Naive B cell (primary cell): ENCODE results near the gene ZNF512. TPM values are rescaled to one million over a fixed set of nuclear protein-coding genes. Genes with fewer than 3 reads are reported as not detected.
"Not testable (repeated sequence)": the region's sequence is repeated elsewhere in the genome, so short reads cannot be mapped to it uniquely, and the experiment has no call there.

ENCODE experiments used
- ATAC-seq, 2 donors: fragments of 150-1000 bp; cut with Tn5 transposase; 2 replicates each; pipeline ENCODE4 v1.10.0; 2021; ENCODE audit warnings: low read depth in 2 of 2, mild to moderate bottlenecking in 2 of 2, moderate library complexity in 2 of 2
- DNase-seq: peaks from one replicate; pipeline ENCODE4 v3.0.0; 2022
- H3K27ac Mint-ChIP-seq, 6 donors: one replicate each; pipeline ENCODE4 v1.8.0; 2020 to 2022; ENCODE audit warnings: mild to moderate bottlenecking in 6 of 6, mixed read lengths in 6 of 6, moderate library complexity in 5 of 6, inconsistent platforms in 2 of 6
- H3K27me3 Mint-ChIP-seq, 3 donors: one replicate each; pipeline ENCODE4 v1.8.0; 2021 to 2022; ENCODE audit warnings: mixed read lengths in 3 of 3, mild to moderate bottlenecking in 1 of 3
- H3K36me3 Mint-ChIP-seq, 2 donors: one replicate each; pipeline ENCODE4 v1.8.0; 2020 to 2022; ENCODE audit warnings: mixed read lengths in 2 of 2, inconsistent platforms in 1 of 2, mild to moderate bottlenecking in 1 of 2
- H3K4me1 Mint-ChIP-seq, 3 donors: one replicate each; pipeline ENCODE4 v1.8.0; 2020 to 2022; ENCODE audit warnings: mixed read lengths in 3 of 3, inconsistent platforms in 1 of 3, mild to moderate bottlenecking in 1 of 3, moderate library complexity in 1 of 3
- H3K4me3 Mint-ChIP-seq, 8 donors: one replicate each; pipeline ENCODE4 v1.8.0; 2020 to 2022; ENCODE audit warnings: mild to moderate bottlenecking in 8 of 8, mixed read lengths in 8 of 8, moderate library complexity in 8 of 8, inconsistent platforms in 2 of 8
- H3K9me3 Mint-ChIP-seq, 7 donors: one replicate each; pipeline ENCODE4 v1.8.0; 2020 to 2022; ENCODE audit warnings: mixed read lengths in 7 of 7, mild to moderate bottlenecking in 5 of 7, inconsistent platforms in 2 of 7, moderate library complexity in 1 of 7
- polyA plus RNA-seq, 6 donors: library from polyadenylated mRNA; unstranded; fragments of 300-500 nt; fragmentation: Illumina TruSeq; gene quantifications; one replicate each; pipeline ENCODE4 v1.2.3, GENCODE V29; 2021; ENCODE audit warnings: low read depth in 6 of 6

ZNF512 gene
- polyA plus RNA-seq, 6 donors from 2014 or later = 28.0 to 42.1 (median 36.0) TPM

DNA sequence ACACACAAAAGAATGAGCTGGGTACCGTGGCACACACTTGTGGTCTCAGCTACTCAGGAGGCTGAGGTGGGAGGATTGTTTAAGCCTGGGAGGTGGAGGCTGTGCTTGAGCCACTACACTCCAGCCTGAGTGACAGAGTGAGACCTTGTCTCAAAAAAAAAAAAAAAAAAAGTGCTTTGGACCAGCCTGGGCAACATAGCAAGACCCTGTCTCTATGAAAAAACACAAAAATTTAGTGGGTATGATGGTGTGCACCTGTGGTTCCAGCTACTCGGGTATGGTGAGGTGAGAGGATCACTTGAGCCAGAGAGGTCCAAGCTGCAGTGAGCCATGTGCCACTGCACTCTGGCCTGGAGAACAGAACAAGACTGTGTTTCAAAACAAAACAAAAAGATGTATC is 10.4 kb downstream of the ZNF512 start:
- H3K9me3 Mint-ChIP-seq = peaks cover 4 to 48% (median 38%) of the 10 kb centered on the region in 7 donors
- H3K27me3 Mint-ChIP-seq = no peaks in the 10 kb centered on the region
- H3K4me3 Mint-ChIP-seq = no peak overlapping the region
- ATAC-seq (no peak), DNase-seq (no peak)
- peaks cover 30 to 35% of the 10 kb centered on the region in 2 donors for H3K36me3 Mint-ChIP-seq
- no peak overlapping the region for H3K27ac Mint-ChIP-seq
- peaks cover 17 to 33% (median 22%) of the 10 kb centered on the region in 3 donors for H3K4me1 Mint-ChIP-seq

DNA sequence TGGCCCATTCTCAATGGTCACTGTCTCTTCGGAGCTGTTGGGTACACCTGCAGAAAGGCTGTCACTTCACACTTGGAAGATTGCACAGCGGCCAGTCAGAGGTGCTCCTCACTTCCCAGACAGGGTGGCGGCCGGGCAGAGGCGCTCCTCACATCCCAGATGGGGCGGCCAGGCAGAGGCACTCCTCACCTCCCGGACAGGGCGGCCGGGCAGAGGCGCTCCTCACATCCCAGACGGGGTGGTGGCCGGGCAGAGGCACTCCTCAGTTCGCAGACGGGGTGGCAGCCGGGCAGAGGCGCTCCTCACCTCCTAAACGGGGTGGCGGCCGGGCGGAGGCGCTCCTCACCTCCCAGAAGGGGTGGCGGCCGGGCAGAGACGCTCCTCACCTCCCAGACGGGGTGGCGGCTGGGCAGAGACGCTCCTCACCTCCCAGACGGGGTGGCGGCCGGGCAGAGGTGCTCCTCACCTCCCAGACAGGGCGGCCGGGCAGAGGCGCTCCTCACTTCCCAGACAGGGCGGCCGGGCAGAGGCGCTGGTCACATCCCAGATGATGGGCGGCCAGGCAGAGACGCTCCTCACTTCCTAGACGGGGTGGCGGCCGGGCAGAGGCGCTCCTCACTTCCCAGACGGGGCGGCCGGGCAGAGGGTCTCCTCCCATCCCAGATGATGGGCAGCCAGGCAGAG is 11.3 kb downstream of the ZNF512 start:
- ATAC-seq, H3K27me3 Mint-ChIP-seq, DNase-seq, H3K4me3 Mint-ChIP-seq: not testable (repeated sequence)
- peaks cover 32 to 36% of the 10 kb centered on the region in 2 donors for H3K36me3 Mint-ChIP-seq
- peaks cover 23 to 33% (median 25%) of the 10 kb centered on the region in 3 donors for H3K4me1 Mint-ChIP-seq
- peak overlapping the region in 1 of 6 donors; percentile 87 for H3K27ac Mint-ChIP-seq
- H3K9me3 Mint-ChIP-seq = peaks cover 4 to 48% (median 35%) of the 10 kb centered on the region in 7 donors

DNA sequence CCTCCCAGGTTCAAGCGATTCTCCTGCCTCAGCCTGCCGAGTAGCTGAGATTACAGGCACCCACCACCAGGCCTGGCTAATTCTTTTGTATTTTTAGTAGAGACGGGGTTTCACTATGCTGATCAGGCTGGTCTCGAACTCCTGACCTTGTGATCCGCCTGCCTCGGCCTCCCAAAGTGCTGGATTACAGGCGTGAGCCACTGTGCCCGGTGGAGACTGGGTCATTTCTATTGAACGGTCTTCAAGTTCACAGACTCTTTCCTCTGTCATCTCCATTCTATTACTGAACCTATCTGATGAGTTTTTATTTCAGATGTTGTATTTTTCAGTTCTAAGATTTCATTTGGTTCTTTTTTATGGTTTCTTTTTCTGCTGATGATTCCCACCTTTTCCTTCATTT is 12.6 kb downstream of the ZNF512 start:
- DNase-seq, H3K27me3 Mint-ChIP-seq, ATAC-seq: not testable (repeated sequence)
- Mint-ChIP-seq H3K4me3 (peak overlapping the region in 1 of 8 donors; percentile 0), H3K4me1 (peaks cover 29 to 38% (median 29%) of the 10 kb centered on the region in 3 donors), H3K36me3 (peaks cover 30 to 32% of the 10 kb centered on the region in 2 donors), H3K27ac (peak overlapping the region in 1 of 6 donors; percentile 38), H3K9me3 (peaks cover 0 to 37% (median 23%) of the 10 kb centered on the region in 7 donors)

DNA sequence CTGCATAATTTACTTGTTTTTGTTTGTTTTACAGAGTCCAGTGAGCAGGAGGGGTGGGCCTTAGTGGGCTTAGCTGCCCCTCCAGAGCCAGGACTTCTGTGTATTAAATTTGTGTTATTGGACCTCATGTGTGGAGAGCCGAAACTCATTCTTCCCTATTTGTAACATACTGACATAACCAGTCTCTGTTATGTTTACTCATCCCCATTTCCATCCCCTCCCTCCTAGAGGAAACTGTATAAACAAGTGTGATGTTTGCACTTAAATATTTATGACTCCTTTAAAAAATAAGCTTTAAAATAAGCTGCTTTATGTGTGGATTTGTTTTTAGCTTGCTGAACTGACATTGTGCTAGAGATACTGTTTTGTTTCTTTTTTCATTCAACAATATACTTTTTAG is 13.8 kb downstream of the ZNF512 start:
- peaks cover 0 to 31% (median 17%) of the 10 kb centered on the region in 7 donors for H3K9me3 Mint-ChIP-seq
- no peak overlapping the region for H3K27ac Mint-ChIP-seq
- H3K4me1 Mint-ChIP-seq = peaks cover 29 to 38% (median 32%) of the 10 kb centered on the region in 3 donors
- H3K27me3 Mint-ChIP-seq = no peaks in the 10 kb centered on the region
- H3K36me3 Mint-ChIP-seq = peaks cover 33% of the 10 kb centered on the region in 2 donors
- no peak for DNase-seq
- ATAC-seq = no peak
- H3K4me3 Mint-ChIP-seq = no peak overlapping the region

DNA sequence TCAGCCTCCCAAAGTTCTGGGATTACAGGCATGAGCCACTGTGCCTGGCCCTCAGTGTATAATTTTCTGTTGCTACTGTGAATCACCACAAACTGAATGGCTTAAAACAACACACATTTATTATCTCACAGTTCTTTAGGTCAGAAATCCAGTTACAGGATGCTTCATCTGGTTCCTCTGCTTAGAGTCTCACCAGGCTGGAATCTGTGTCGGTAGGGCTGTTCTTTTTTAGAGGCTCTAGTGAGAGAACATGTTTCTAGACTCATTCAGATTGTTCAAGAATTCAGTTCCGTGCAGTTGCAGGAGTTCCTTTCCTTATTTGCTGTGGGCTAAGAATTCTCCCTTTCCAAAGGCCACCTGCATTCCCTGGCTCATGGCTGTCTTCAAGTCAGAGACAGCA is 23.8 kb downstream of the ZNF512 start:
- Mint-ChIP-seq H3K36me3 (peaks cover 33 to 51% of the 10 kb centered on the region in 2 donors), H3K9me3 (no peaks in the 10 kb centered on the region), H3K4me1 (peaks cover 0 to 6% (median 2%) of the 10 kb centered on the region in 3 donors), H3K4me3 (no peak overlapping the region), H3K27ac (no peak overlapping the region), H3K27me3 (no peaks in the 10 kb centered on the region)
- DNase-seq (no peak), ATAC-seq (no peak)

DNA sequence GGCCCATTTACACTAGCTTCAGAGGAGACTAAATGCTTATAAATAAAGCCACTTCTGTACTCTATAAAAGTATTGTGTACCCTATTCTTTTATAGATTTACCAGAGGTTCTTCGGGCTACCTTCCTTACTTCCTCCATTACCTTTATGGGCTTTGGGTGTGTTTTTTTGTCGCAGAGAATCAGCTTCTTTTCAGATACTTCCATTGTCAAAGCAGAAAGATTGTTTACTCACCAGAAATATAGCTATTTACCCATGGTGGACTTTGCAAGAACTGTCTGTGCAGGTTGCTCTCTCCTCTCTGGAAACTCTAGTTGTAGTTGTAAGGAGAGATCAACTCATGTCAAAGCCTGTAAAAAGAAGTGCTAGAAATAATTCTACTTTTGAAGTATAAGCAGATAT is 31.1 kb downstream of the ZNF512 start:
- Mint-ChIP-seq H3K9me3 (no peaks in the 10 kb centered on the region), H3K4me1 (peaks cover 0 to 4% (median 2%) of the 10 kb centered on the region in 3 donors), H3K36me3 (peaks cover 32 to 42% of the 10 kb centered on the region in 2 donors), H3K27me3 (no peaks in the 10 kb centered on the region), H3K4me3 (no peak overlapping the region), H3K27ac (no peak overlapping the region)
- DNase-seq (no peak), ATAC-seq (no peak)

DNA sequence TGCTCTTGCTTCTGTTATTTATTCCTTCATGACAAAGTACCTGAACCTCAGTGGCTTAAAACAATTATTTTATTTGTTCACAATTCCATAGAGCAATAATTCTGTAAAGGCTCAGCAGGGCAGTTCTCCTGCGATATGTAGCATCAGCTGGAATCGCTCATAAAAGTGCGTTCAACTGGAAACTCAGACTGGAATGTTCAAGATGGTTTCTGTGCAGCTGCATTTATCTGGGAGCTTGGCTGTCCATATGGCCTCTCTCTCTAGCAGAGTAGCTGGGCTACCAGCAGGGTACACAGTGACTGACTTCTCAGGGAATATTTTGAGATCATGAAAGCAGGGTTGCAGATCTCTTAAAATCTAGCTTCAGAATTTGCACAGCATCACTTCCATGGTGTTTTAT is 32.5 kb downstream of the ZNF512 start:
- no peaks in the 10 kb centered on the region for H3K27me3 Mint-ChIP-seq
- no peak overlapping the region for H3K4me3 Mint-ChIP-seq
- no peaks in the 10 kb centered on the region for H3K9me3 Mint-ChIP-seq
- H3K36me3 Mint-ChIP-seq = peaks cover 32 to 48% of the 10 kb centered on the region in 2 donors
- peak overlapping the region in 1 of 6 donors; percentile 28 for H3K27ac Mint-ChIP-seq
- no peak for ATAC-seq
- DNase-seq = no peak
- H3K4me1 Mint-ChIP-seq = peaks cover 0 to 4% (median 2%) of the 10 kb centered on the region in 3 donors

DNA sequence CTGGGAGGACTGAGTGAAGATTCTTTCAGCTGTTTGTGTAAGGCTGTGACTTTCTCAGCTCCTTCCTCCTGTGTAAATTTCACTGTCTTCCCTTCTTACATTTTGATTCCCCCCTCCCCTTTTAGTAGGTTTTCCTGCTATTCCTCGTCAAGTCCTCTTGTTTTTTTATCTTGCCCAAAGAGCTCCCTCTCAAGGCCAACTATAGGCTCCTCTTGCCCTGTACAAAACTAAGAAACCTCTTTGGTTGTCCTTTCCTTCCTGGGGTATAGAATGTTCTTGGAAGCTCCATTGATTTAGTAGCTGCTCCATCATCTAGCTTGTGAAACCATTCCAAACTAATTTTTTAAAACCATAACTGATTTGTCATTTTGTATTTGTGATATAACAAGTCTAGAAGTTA is 38.7 kb downstream of the ZNF512 start:
- ATAC-seq = no peak
- Mint-ChIP-seq H3K27me3 (no peaks in the 10 kb centered on the region), H3K36me3 (peaks cover 45 to 52% of the 10 kb centered on the region in 2 donors), H3K4me1 (peaks cover 0 to 4% (median 0%) of the 10 kb centered on the region in 3 donors), H3K4me3 (no peak overlapping the region), H3K27ac (no peak overlapping the region), H3K9me3 (no peaks in the 10 kb centered on the region)
- DNase-seq = no peak

DNA sequence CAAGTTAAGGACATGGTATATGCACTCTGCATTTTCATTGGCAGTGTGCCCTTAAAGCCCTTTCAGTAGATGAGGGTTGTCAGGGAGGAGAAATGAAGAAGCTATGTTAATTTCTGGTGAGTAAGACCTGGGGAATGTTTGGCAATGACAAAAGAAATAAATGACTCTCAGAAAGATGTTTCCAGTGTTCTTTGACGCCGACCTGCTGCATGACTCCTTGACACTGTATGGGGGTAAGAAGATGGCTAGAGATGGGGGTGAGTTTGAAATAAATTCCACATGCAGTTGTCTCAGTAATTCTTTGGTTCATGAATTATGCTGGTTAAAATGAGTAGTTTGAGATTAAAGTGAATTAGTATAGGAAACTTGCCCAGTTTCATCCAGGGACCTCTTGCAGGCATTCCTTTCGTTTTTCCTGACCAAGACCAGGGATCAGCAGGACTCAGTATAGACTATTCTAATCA is 40.1 kb downstream of the ZNF512 start:
- DNase-seq (no peak), ATAC-seq (no peak)
- peaks cover 6 to 10% (median 6%) of the 10 kb centered on the region in 3 donors for H3K4me1 Mint-ChIP-seq
- no peaks in the 10 kb centered on the region for H3K9me3 Mint-ChIP-seq
- H3K4me3 Mint-ChIP-seq = no peak overlapping the region
- H3K27me3 Mint-ChIP-seq = no peaks in the 10 kb centered on the region
- no peak overlapping the region for H3K27ac Mint-ChIP-seq
- H3K36me3 Mint-ChIP-seq = peaks cover 36 to 43% of the 10 kb centered on the region in 2 donors

DNA sequence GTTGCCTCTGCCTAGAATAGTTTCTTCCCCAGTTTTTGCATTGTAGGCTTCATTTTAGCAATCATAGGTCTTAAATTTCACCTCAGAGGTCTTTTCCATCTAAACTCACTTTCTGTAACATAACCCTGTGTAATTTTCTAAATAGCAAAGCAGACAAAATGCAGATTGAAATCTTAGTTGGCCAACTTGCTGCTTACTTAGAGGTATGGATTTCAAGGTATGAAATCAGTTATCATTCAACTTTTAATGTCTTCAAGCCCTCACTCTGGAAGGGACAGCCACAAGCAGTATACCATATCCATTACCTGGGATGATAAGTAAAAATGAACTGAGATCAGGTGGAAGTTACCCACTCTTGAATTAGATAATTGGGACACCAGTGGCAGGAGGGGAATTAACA is 42.1 kb downstream of the ZNF512 start:
- H3K9me3 Mint-ChIP-seq = no peaks in the 10 kb centered on the region
- DNase-seq (no peak), ATAC-seq (no peak)
- no peak overlapping the region for H3K27ac Mint-ChIP-seq
- H3K4me1 Mint-ChIP-seq = peaks cover 6 to 10% (median 8%) of the 10 kb centered on the region in 3 donors
- peaks cover 28 to 35% of the 10 kb centered on the region in 2 donors for H3K36me3 Mint-ChIP-seq
- H3K27me3 Mint-ChIP-seq = no peaks in the 10 kb centered on the region
- no peak overlapping the region for H3K4me3 Mint-ChIP-seq

DNA sequence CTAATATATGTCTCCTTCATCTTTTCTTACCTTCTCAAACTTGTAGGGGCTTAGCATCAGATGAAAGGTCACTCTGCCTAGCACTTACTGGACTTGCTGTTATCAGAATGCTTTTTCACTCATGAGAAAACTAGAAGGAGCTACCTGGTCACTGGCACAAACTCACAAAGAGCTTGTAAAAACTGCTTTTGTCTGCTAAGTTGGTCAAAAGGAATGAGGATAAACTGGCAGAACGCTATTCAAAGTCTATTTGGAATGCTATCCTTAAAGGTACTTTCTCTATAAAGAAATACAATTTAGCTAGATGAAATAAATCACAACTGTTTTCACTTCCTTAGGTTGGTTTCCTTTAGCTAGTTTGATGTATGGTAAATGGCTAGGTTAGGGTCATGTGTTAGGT is 43.5 kb downstream of the ZNF512 start:
- peaks cover 6 to 20% (median 10%) of the 10 kb centered on the region in 3 donors for H3K4me1 Mint-ChIP-seq
- H3K27ac Mint-ChIP-seq = peak overlapping the region in 1 of 6 donors; percentile 42
- H3K27me3 Mint-ChIP-seq, H3K9me3 Mint-ChIP-seq, H3K4me3 Mint-ChIP-seq, DNase-seq, ATAC-seq: not testable (repeated sequence)
- H3K36me3 Mint-ChIP-seq = peaks cover 19 to 27% of the 10 kb centered on the region in 2 donors

DNA sequence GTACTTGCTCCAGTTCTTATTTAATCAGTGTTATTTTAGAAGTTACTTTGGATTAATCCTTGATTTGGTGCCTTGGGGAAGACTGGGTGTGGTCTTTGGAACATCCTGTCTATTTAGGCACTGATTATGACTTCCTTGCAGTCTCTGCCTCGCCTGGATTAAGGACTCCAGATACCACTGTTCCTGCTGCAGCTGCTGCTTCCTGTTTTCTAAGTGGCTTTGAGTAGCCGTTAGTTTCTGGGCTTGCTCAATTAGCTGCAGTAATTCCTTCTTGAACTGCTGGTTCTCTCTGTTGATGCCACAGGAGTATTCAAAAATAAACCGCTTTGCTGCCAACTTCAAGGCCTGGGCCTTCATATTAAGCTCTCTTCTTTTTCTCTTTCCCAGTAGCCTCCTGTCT is 44.1 kb downstream of the ZNF512 start:
- H3K27ac Mint-ChIP-seq = peak overlapping the region in 2 of 6 donors; percentile 72 to 86
- DNase-seq, H3K27me3 Mint-ChIP-seq, H3K9me3 Mint-ChIP-seq, ATAC-seq: not testable (repeated sequence)
- H3K4me3 Mint-ChIP-seq = peak overlapping the region in 2 of 8 donors; percentile 4 to 40
- H3K4me1 Mint-ChIP-seq = peaks cover 6 to 20% (median 10%) of the 10 kb centered on the region in 3 donors
- peaks cover 19 to 25% of the 10 kb centered on the region in 2 donors for H3K36me3 Mint-ChIP-seq

DNA sequence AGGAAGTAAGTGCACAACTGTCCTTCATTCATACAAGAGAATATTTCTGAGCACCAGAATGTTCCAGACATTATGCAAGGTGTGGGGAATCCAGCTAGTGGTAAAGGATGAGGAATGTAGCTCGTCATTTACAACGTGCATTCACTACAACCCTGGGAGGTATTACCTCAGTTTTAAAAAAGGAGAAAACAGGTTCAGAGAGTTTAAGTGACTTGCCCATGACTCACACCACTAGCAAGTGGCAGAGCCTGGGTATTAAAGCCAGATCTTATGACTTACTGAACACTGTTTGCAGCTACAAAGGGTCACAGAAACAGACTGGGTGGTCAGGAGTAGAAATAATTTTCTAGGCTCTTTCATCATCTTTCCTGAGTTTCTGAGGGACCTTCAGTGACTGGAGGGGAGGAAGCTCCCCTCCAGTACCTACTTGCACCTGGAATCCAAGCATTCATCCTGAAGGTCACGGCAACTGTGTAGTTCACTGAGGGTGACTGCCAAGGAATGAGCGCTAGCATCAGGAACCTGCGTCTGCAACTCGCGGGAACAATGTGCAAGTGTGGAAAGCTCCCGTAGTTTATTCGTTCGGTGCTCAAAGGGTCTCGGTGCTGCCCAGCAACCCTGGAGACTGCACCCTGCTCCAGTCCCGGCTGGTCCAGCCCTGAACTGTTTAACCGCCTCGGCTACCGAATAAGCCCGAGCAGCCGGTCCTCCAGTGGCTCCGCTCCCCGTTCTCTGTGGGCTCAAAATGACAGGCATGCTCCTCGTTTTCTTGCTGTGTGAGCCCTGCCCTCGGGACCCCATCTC is 45.3 kb downstream of the ZNF512 start:
- H3K27ac Mint-ChIP-seq = peak overlapping the region in 1 of 6 donors; percentile 61
- H3K27me3 Mint-ChIP-seq = no peaks in the 10 kb centered on the region
- H3K4me3 Mint-ChIP-seq = peak overlapping the region in 3 of 8 donors; percentile 33 to 54 (median 50)
- H3K4me1 Mint-ChIP-seq = peaks cover 6 to 20% (median 10%) of the 10 kb centered on the region in 3 donors
- ATAC-seq = peak in 1 of 2 donors; percentile 2
- no peaks in the 10 kb centered on the region for H3K9me3 Mint-ChIP-seq
- peaks cover 20% of the 10 kb centered on the region in 2 donors for H3K36me3 Mint-ChIP-seq
- DNase-seq = no peak
